ENCODE data around the gene PAM. TPM values are rescaled to one million over a fixed set of nuclear protein-coding genes. Genes with fewer than 3 reads are reported as not detected.
"Not testable (repeated sequence)": the region's sequence is repeated elsewhere in the genome, so short reads cannot be mapped to it uniquely, and the experiment has no call there.

Gene PAM
- polyA plus RNA-seq, 3 donors, result 174 to 199 (median 177) TPM

GRCh38 chr5:102747386-102748166, 7.5 kb upstream of the PAM start:
- DNase-seq, result no peak

- DNase-seq, result no peak
Measured at GRCh38 chr5:102749416-102750030, 5.6 kb upstream of the PAM start.

- DNase-seq, result no peak
Measured at GRCh38 chr5:102750151-102750834, 4.8 kb upstream of the PAM start.

GRCh38 chr5:102751903-102752376, 3.2 kb upstream of the PAM start:
- not testable (repeated sequence) for DNase-seq

- DNase-seq, result peak; percentile 22
Measured at GRCh38 chr5:102753889-102754766, 977 bp upstream of the PAM start.

- peak; percentile 76 for DNase-seq
Measured at GRCh38 chr5:102755686-102756371, 724 bp downstream of the PAM start.

- DNase-seq, result no peak
Measured at GRCh38 chr5:102758576-102758975, 3.5 kb downstream of the PAM start.

GRCh38 chr5:102759289-102759688, 4.2 kb downstream of the PAM start:
- DNase-seq, result no peak

- DNase-seq, result no peak
Measured at GRCh38 chr5:102759700-102760099, 4.6 kb downstream of the PAM start.

GRCh38 chr5:102760815-102761214, 5.7 kb downstream of the PAM start:
- DNase-seq, result no peak

- DNase-seq, result no peak
Measured at GRCh38 chr5:102762095-102762534, 7.0 kb downstream of the PAM start.

- no peak for DNase-seq
Measured at GRCh38 chr5:102762562-102763227, 7.6 kb downstream of the PAM start.

GRCh38 chr5:102763734-102764133, 8.6 kb downstream of the PAM start:
- no peak for DNase-seq

- DNase-seq, result no peak
Measured at GRCh38 chr5:102764381-102765004, 9.4 kb downstream of the PAM start.

GRCh38 chr5:102765350-102765749, 10.2 kb downstream of the PAM start:
- no peak for DNase-seq

- DNase-seq, result no peak
Measured at GRCh38 chr5:102766295-102767090, 11.4 kb downstream of the PAM start.

GRCh38 chr5:102767862-102768261, 12.8 kb downstream of the PAM start:
- DNase-seq, result no peak

- DNase-seq, result no peak
Measured at GRCh38 chr5:102770803-102771202, 15.7 kb downstream of the PAM start.

- no peak for DNase-seq
Measured at GRCh38 chr5:102771435-102771834, 16.3 kb downstream of the PAM start.

All from renal pelvis (tissue), 4 donors.